Calu3 (cell line): ENCODE measurements around the gene LMO1. TPM values are rescaled to one million over a fixed set of nuclear protein-coding genes. Genes with fewer than 3 reads are reported as not detected.

Experiments
- BruUV-seq: library from RNA; stranded (reverse); fragments of 400-500 nt; replicated peaks from 2 replicates; lab custom pipeline; 2021; lab: Mats Ljungman, UMichigan
- CTCF ChIA-PET: fragments of 300-600 bp; sonication (Branson Sonifier 250); formaldehyde crosslinking; loops from one replicate; lab custom pipeline; 2022; ENCODE audit warnings: antibody characterized with exemption; lab: Charles Lee
- DNase-seq: peaks from one replicate; pipeline ENCODE4 v3.0.0; 2022
- H3K27ac Mint-ChIP-seq: one replicate; pipeline ENCODE4 v1.8.0; 2022; ENCODE audit warnings: mixed read lengths; ENCODE audit not compliant: unreplicated experiment
- H3K27me3 Mint-ChIP-seq: one replicate; pipeline ENCODE4 v1.8.0; 2022; ENCODE audit warnings: mixed read lengths; ENCODE audit not compliant: unreplicated experiment
- H3K36me3 Mint-ChIP-seq: one replicate; pipeline ENCODE4 v1.8.0; 2022; ENCODE audit warnings: mild to moderate bottlenecking, moderate library complexity, mixed read lengths; ENCODE audit not compliant: insufficient read depth, unreplicated experiment
- H3K4me1 Mint-ChIP-seq: one replicate; pipeline ENCODE4 v1.8.0; 2022; ENCODE audit warnings: mild to moderate bottlenecking, low read depth, mixed read lengths; ENCODE audit not compliant: unreplicated experiment
- H3K4me3 Mint-ChIP-seq: one replicate; pipeline ENCODE4 v1.8.0; 2022; ENCODE audit warnings: mild to moderate bottlenecking, low read depth, moderate library complexity, mixed read lengths; ENCODE audit not compliant: unreplicated experiment
- H3K9me3 Mint-ChIP-seq: one replicate; pipeline ENCODE4 v1.8.0; 2022; ENCODE audit warnings: low read depth, mixed read lengths; ENCODE audit not compliant: unreplicated experiment
- intact Hi-C: fragments of 100-400 bp; cut with micrococcal nuclease; formaldehyde crosslinking; loops from one replicate; pipeline ENCODE4 v1.10.0; 2022; ENCODE audit not compliant: unreplicated experiment
- total RNA-seq: library from RNA; stranded (reverse); gene quantifications from 2 replicates; pipeline ENCODE4 v1.2.3, GENCODE V29; 2022
- TF ChIP-seq, protein P1 (sequence below): fragments of 200-600 bp; IDR thresholded peaks from one replicate; pipeline ENCODE4 v1.8.0; 2022; ENCODE audit warnings: antibody characterized with exemption; ENCODE audit not compliant: unreplicated experiment

Gene LMO1
- total RNA-seq, 1 experiment from 2014 or later: not detected

- TF ChIP-seq, protein P1, sequence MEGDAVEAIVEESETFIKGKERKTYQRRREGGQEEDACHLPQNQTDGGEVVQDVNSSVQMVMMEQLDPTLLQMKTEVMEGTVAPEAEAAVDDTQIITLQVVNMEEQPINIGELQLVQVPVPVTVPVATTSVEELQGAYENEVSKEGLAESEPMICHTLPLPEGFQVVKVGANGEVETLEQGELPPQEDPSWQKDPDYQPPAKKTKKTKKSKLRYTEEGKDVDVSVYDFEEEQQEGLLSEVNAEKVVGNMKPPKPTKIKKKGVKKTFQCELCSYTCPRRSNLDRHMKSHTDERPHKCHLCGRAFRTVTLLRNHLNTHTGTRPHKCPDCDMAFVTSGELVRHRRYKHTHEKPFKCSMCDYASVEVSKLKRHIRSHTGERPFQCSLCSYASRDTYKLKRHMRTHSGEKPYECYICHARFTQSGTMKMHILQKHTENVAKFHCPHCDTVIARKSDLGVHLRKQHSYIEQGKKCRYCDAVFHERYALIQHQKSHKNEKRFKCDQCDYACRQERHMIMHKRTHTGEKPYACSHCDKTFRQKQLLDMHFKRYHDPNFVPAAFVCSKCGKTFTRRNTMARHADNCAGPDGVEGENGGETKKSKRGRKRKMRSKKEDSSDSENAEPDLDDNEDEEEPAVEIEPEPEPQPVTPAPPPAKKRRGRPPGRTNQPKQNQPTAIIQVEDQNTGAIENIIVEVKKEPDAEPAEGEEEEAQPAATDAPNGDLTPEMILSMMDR: no peak
- DNase-seq: no peak
- H3K4me3 Mint-ChIP-seq: no peak overlapping the region
- H3K4me1 Mint-ChIP-seq: no peaks in the 10 kb centered on the region
- H3K36me3 Mint-ChIP-seq: no peaks in the 10 kb centered on the region
- intact Hi-C loops: no loop called here
- CTCF ChIA-PET: interaction anchor here (1.5 kb wide), 1 partner anchor 22 kb away, joined by 5 read pairs; the partner anchor contains the start of gene LMO1
- H3K27me3 Mint-ChIP-seq: peaks cover 81% of the 10 kb centered on the region
- no TSS peak for BruUV-seq
- peaks cover 2% of the 10 kb centered on the region for H3K9me3 Mint-ChIP-seq
- H3K27ac Mint-ChIP-seq: no peak overlapping the region
Observed at GRCh38 chr11:8242118-8242475, 21.6 kb downstream of the LMO1 start.

DNA sequence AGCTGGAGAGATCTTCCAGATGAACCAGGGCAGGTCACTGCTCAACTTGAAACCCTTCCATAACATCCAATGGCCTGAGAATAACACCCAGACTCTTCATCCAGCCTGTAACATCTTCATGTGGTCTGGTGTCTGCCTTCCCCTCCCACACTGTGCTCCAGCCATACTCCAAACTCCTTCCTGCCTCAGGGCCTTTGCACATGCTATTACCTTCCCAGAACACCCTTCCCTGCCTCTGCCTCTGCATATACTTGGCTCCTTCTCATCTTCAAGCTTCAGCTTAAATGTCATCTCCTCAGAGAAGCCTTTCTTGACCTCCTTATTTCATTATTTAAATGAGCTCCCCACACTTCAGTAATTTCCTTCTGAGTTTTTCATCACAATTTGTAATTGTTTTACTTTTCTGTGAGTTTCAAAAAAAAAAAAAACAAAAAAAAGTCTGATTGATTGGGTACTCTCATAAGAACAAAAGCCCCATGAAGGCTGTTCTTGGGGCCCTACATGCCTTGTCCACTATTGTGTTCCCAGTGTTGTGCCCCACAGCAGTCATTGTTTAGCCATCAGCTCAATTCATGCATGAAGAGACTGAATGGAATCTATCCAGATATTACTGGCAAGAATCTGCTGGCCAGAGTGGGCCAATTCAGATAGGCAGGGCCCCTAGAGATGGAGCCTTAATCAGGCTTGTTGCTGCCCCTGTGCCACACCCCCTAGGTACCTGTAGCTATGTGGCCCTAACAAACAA, 22.1 kb downstream of the LMO1 start:
- H3K4me1 Mint-ChIP-seq: no peaks in the 10 kb centered on the region
- H3K27me3 Mint-ChIP-seq: peaks cover 81% of the 10 kb centered on the region
- no peaks in the 10 kb centered on the region for H3K36me3 Mint-ChIP-seq
- no TSS peak for BruUV-seq
- no peak overlapping the region for H3K27ac Mint-ChIP-seq
- no peak for DNase-seq
- H3K4me3 Mint-ChIP-seq: no peak overlapping the region
- intact Hi-C loops: no loop called here
- H3K9me3 Mint-ChIP-seq: peaks cover 2% of the 10 kb centered on the region
- TF ChIP-seq, protein P1: no peak
- CTCF ChIA-PET: interaction anchor here (0.7 to 1.5 kb wide), 2 partner anchors 22 to 107 kb away, joined by 5 to 6 read pairs; partner anchors contain the start of gene LMO1

- intact Hi-C loops: no loop called here
- Mint-ChIP-seq H3K36me3 (no peaks in the 10 kb centered on the region), H3K4me3 (no peak overlapping the region), H3K9me3 (peaks cover 2% of the 10 kb centered on the region), H3K4me1 (peaks cover under 1% of the 10 kb centered on the region), H3K27ac (no peak overlapping the region), H3K27me3 (peaks cover 81% of the 10 kb centered on the region)
- BruUV-seq: no TSS peak
- TF ChIP-seq, protein P1: no peak
- no peak for DNase-seq
- CTCF ChIA-PET: no interaction called here
Observed at GRCh38 chr11:8239536-8240228, 24.0 kb downstream of the LMO1 start.

GRCh38 chr11:8239040-8239439, 24.6 kb downstream of the LMO1 start:
- TF ChIP-seq, protein P1: no peak
- intact Hi-C loops: no loop called here
- BruUV-seq: no TSS peak
- CTCF ChIA-PET: interaction anchor here (1.6 kb wide), 1 partner anchor 14 kb away, joined by 3 read pairs; no protein-coding TSS in a partner anchor
- no peak overlapping the region for H3K27ac Mint-ChIP-seq
- DNase-seq: no peak
- H3K9me3 Mint-ChIP-seq: peaks cover 2% of the 10 kb centered on the region
- peaks cover 81% of the 10 kb centered on the region for H3K27me3 Mint-ChIP-seq
- peaks cover 7% of the 10 kb centered on the region for H3K4me1 Mint-ChIP-seq
- no peak overlapping the region for H3K4me3 Mint-ChIP-seq
- no peaks in the 10 kb centered on the region for H3K36me3 Mint-ChIP-seq
